Stimulated activated CD4-positive, alpha-beta T cell treated with anti-CD3 and anti-CD28 coated beads, Interleukin-2, amount 100 ng/mL, for 24 hours (primary cell): ENCODE data around the gene ACLY.
"Not testable (repeated sequence)": the region's sequence is repeated elsewhere in the genome, so short reads cannot be mapped to it uniquely, and the experiment has no call there.

Experiments used
- DNase-seq, 2 donors: peaks; one replicate each; pipeline ENCODE4 v3.0.0-alpha.2; 2020

ACLY gene

GRCh38 chr17:41939044-41939692 lies 20.4 kb upstream of the ACLY start:
- DNase-seq, result no peak

GRCh38 chr17:41937970-41938954 lies 19.5 kb upstream of the ACLY start:
- DNase-seq, result no peak

DNA sequence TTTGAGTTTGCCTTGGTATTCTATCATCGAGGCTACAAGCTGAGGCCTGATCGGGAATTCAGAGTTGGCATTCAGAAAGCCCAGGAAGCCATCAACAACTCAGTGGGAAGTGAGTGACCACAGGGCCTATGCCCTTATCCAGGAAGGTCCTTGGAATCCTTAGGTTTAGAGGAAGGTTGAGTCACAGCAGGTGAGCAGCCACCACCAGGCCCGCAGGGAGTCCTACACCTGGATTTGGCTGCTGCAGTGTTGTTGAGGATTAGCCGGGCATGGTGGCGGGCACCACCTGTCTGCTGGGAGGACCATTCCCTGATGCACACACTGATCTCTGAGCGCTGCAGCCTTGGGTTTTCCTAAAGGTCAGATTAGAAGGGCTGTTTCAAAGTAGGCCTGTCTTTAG lies 16.9 kb upstream of the ACLY start:
- DNase-seq, result no peak

DNA sequence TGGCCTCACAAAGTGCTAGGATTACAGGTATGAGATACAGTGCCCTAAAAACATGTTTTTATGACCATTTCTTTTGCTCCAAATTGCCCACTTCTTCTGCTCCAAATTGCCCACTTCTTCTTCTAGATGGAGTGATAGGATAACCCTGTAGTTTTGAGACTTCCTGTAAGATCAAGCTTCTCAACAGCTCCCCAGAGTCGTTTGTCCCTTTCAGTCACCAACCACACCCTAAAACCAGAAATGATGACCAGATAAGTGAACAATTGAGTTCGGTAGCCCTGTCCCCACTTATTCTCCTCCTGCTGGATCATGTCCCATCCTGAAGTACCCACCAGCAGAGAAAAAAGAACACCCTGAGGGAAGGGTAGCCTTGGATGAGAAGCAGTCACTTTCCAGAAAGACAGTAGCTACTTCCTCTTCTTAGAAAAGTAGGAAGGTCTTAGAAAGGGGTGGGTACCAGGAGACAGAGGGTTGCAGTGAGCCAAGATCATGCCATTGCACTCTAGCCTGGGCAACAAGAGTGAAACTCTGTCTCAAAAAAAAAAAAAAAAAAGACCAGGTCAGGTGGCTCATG lies 14.2 kb upstream of the ACLY start:
- DNase-seq, result no peak

- DNase-seq, result not testable (repeated sequence)
Measured at GRCh38 chr17:41931715-41932114, 13.0 kb upstream of the ACLY start.

DNA sequence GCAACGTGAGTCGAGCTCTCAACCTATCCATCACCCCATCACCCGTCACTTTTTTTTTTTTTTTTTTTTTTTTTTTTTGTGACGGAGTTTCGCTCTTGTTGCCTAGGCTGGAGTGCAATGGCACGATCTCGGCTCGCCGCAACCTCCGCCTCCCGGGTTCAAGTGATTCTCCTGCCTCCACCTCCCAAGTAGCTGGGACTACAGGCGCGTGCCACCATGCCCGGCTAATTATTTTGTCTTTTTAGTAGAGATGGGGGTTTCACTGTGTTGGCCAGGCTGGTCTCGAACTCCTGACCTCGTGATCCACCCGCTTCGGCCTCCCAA lies 12.0 kb upstream of the ACLY start:
- DNase-seq, result not testable (repeated sequence)

DNA sequence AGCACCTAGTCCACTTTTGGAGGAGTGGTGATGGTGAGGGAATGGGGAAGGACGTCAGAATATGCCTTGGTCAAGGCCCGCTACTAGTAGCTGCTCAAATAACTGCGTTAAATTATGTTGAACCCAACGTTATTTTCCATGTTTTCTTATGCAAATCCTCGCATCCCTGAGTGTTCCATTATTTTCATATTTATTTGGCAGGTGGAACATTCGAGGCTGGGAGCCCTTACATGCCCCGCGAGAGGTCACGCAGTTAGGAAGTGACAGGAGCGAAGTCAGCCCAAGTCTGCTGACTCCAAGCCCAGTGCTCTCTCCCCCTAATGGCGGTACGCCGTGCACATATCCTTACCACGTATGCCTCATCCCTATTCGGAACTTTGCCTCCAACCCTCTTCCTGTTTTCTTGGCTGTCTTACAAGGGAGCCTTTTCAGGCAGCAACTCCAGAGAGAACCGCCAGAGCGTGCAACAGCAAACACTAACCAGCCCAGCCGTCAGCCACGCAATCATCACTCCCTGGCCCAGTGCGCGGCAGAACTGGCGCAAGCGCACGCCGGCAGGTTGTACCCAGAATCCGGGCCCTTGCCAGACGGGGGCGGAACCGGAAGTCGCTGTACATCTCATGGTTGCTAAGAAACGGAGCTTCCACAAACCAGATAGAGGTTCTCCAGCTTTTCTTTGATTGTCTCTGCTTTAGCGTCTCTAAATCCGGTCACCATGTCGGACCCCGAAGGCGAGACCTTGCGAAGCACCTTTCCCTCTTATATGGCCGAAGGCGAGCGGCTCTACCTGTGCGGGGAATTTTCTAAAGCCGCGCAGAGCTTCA lies 11.5 kb upstream of the ACLY start, which contains the start of gene ODAD4:
Gene ODAD4, plus strand, starts transcription at position 609 of the 824 bp plus-strand sequence. Its CDS starts 107 bp downstream, at position 716.
- peak; percentile 96 for DNase-seq

DNA sequence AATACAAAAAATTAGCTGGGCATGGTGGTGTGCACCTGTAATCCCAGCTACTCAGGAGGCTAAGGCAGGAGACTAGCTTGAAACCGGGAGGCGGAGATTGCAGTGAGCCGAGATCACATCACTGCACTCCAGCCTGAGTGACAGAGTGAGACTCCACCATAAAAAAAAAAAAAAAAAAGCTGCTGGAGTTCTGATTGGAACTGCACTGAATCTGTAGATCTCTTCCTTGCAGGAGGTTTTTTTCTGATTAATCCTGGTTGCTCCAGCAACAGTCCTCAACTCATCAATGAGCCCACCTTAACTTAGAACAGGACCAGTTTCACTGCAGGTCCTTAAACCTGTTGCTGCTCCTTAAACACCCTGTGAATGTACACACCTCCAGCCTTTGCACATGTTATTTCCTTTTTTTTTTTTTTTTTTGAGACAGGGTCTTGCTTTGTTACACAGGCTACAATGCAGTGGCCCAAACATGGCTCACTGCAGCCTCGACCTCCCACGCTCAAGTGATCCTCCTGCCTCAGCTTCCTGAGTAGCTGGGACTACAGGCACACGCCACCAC lies 10.0 kb upstream of the ACLY start:
- DNase-seq, result peak in 1 of 2 donors; percentile 11

DNA sequence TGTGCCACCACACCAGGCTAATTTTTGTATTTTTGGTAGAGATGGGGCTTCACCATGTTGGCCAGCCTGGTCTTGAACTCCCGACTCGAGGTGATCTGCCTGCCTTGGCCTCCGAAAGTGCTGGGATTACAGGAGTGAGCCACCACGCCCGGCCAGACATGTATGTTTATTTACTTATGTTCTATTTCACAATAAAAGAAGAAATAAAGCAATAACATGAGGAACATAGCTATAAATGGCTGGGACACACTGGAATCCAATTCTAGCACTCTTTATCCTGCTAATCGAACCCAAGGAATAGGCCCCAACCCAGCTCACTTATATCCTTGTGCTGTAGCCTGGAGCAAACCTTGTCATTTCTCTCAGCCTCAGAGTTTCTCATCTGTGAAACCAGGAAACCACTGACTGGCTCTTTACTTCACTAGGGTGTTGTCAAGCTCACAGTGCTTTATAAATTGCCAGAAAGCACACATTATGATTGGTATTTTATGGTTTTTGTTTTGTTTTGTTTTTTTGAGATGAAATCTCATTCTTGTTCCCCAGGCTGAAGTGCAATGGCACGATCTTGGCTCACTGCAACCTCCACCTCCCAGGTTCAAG lies 7.3 kb upstream of the ACLY start:
- DNase-seq, result no peak

DNA sequence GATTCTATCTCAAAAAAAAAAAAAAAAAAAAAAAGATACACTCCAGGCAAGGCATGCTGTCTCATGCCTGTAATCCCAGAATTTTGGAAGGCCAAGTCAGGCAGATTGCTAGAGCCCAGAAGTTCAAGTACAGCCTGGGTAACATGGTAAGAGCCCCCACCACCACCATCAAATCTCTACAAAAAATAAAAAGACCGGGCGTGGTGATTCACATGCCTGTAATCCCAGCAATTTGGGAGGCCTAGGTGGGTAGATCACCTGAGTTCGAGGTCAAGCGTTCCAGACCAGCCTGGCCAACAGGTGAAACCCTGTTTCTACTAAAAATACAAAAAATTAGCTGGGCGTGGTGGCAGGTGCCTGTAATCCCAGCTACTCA lies 1.8 kb upstream of the ACLY start:
- DNase-seq, result no peak

DNA sequence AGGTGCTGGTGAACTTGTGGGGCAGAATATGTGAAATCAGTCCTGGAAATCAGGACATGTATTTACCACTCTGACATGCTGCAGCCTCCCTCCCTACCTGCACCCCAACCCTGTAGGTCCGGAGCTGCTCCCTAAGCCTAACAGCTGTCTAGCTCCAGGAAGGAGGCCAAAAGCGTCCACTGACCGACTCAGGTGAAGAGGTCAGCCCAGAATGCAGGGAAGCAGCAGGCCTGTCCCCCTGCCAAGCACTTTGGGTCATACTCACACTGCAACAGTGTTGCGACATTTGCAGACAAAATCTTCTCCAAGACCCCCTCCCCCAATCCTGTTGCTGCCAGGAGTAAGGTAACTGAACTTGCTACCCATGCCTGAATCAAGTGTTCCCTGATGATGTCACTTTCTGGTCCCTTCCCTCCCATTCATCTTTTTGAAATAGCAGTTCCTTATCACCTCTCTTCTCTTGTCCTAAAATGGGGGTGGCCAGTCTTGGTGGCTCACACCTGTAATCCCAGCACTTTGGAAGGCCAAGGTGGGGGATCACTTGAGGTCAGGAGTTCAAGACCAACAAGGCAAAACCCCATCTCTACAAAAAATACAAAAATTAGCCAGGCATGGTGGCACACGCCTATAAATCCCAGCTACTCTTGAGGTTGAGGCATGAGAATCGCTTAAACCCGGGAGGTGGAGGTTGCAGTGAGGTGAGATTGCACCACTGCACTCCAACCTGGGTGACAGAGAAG lies 1.3 kb upstream of the ACLY start:
- no peak for DNase-seq

GRCh38 chr17:41919165-41919817 lies 540 bp upstream of the ACLY start:
- peak in 1 of 2 donors; percentile 24 for DNase-seq

- peak; percentile 55 to 60 for DNase-seq
Measured at GRCh38 chr17:41917679-41918313, 955 bp downstream of the ACLY start.

DNA sequence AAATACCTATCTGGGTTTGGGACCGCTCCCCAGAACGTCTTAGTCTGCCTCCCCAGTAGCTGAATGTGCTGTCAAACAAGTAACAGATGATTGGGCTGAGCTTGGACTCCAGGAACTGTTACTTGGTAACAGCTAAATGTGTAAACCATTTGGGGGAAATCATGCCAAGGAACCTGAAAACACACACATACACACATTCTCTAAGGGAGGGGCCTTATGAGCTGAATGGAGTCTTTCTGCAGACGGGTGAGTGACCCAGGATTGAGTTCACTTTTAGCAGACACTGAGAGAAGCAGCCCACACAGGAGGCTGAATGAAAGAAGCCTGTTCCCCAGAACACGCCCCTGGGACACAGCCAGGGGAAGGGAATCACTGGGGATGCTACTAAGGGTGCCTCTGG lies 1.6 kb downstream of the ACLY start:
- DNase-seq, result no peak

- DNase-seq, result no peak
Measured at GRCh38 chr17:41915566-41915965, 3.2 kb downstream of the ACLY start.

- DNase-seq, result no peak
Measured at GRCh38 chr17:41915020-41915419, 3.7 kb downstream of the ACLY start.

- DNase-seq, result no peak
Measured at GRCh38 chr17:41914358-41914766, 4.4 kb downstream of the ACLY start.

DNA sequence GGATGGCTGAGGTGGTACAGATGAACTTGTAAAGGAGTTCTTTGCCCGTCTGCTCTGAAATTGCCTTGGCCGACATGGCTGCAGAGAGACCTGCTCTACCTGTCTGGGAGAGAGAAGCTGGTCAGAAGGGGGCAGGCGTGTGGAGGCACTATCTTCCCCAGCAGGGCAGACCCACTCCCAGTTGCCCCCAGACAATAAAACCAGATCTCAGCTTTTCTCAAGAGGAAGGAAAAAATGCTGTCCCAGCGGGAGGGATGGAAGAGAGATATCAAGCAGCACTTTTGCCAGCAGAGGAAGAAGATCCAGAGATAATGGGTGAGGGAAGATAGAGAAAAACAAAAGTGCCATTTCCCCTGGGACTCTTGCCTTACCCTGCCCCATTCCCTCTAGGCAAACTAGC lies 5.0 kb downstream of the ACLY start:
- no peak for DNase-seq

- DNase-seq, result no peak
Measured at GRCh38 chr17:41912925-41913324, 5.8 kb downstream of the ACLY start.

DNA sequence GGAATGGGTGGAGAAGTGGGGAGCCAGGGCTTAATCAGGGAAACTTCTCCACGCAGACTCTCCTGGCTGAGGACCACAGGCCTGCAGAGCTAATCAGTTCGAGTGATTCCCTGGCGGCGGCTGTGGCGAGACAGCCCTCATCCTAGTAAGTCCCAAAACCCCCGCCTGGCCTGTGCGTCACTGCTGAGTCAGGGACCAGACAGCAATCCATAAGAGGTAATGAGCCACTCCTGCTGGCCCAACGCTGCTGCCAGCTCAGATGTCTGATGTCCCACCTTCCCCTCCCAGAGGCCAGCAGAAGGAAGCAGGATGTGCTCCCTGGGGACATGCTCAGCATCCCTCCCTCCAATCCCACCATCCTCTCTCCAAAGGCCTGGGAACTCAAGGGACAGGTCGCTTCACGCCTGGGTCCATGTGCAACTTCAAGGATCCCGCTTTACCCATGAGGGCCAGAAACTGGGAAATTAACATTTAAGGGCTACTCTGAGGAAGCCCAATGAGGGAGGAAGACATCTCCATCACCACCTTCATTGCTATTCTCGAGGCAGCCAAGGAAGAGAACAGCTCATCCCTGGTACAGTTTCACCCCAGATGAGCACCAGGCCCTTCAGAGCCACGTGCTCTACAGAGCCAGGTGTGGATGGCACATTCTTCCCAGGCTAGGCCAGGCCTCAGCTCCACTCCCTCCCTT lies 7.9 kb downstream of the ACLY start:
- no peak for DNase-seq
